ENCODE data around the gene ZNF593OS.

GRCh38 chr1:26142159-26142558 lies 29.5 kb downstream of the ZNF593OS start:
- no peak for TF ChIP-seq POLR2A (IDR thresholded peaks at IDR 0.05)
- TF ChIP-seq CTCF (IDR thresholded peaks at IDR 0.05), result no peak
